Measurements from ENCODE around the gene RUBCN. TPM values are rescaled to one million over a fixed set of nuclear protein-coding genes. Genes with fewer than 3 reads are reported as not detected.

RUBCN gene
- total and polyA plus RNA-seq, 9 of the 15 experiments (the other 6 are each of a cell fraction or from before 2014, with no cell fraction given) = 8.4 to 24.0 (median 11.9) TPM

GRCh38 chr3:197722734-197723133, 14.0 kb downstream of the RUBCN start:
- no peaks in the 10 kb centered on the region for H3K9me1 ChIP-seq (ENCODE audit: control insufficient read depth, insufficient read depth, low read length)
- H2AFZ ChIP-seq (ENCODE audit: low read depth, low read length) = no peak overlapping the region
- H3K9me3 ChIP-seq (replicated peaks; ENCODE audit: control insufficient read depth, insufficient read depth, low read depth, low read length) = no peaks in the 10 kb centered on the region
- no peaks in the 10 kb centered on the region for H4K20me1 ChIP-seq (replicated peaks; ENCODE audit: control insufficient read depth, insufficient read depth, low read length)
- ChIA-PET POLR2A (interaction anchor here (2.6 kb wide), 1 partner anchor 11 kb away, joined by 8 read pairs; no protein-coding TSS in a partner anchor), CTCF (ENCODE audit: low intra/inter-chr PET ratio) (no interaction called here)
- 92% methylated on average over 2 of the region's 2 CpGs for WGBS (ENCODE audit: insufficient coverage, low coverage, missing lambda C conversion rate)
- DNase-seq (ENCODE audit: extremely low read depth in 1 of 4, low spot score in 3 of 4) (no peak), ATAC-seq (no peak), FAIRE-seq (no peak)
- H3K27me3 ChIP-seq (ENCODE audit: control insufficient read depth in 2 of 2, insufficient read depth in 2 of 2, low read length in 2 of 2) = no peaks in the 10 kb centered on the region
- H3K27ac ChIP-seq (ENCODE audit: extremely low read depth, low read depth, low read length) = no peak overlapping the region
- H3K36me3 ChIP-seq (ENCODE audit: control insufficient read depth, insufficient read depth, low read length) = peaks cover 5% of the 10 kb centered on the region; the same call in 1 of the 3 replicates
- H3K4me3 ChIP-seq = no peak overlapping the region
- intact Hi-C loops (cut with micrococcal nuclease) (no loop called here), in situ Hi-C loops (cut with MboI) (no loop called here)
- H3K9ac ChIP-seq (ENCODE audit: insufficient read depth in 1 of 2, low read depth in 2 of 2, low read length in 2 of 2) = no peak overlapping the region
- no TSS peak for BruUV-seq (replicated peaks)
- H3K4me1 ChIP-seq (replicated peaks in 1 of 2; ENCODE audit: control insufficient read depth in 2 of 2, insufficient read depth in 2 of 2, low read length in 2 of 2) = no peaks in the 10 kb centered on the region
- H3K4me2 ChIP-seq (ENCODE audit: insufficient read depth, low read length) = no peak overlapping the region
- 0 out of 3 replicates have a peak, but pooled peaks cover 11% of the 10 kb centered on the region for H3K79me2 ChIP-seq (ENCODE audit: control insufficient read depth, insufficient read depth, low read length)
- TF ChIP-seq SIRT6 (IDR thresholded peaks at IDR 0.05; ENCODE audit: low read depth, low read length) = no peak
- TF ChIP-seq ZNF354B (CRISPR knock-in tag; IDR thresholded peaks at IDR 0.05) = peak; percentile 95
- TF ChIP-seq ZKSCAN8 (CRISPR knock-in tag; IDR thresholded peaks at IDR 0.05) = no peak
- no peak for TF ChIP-seq ZBTB7A (IDR thresholded peaks at IDR 0.05; ENCODE audit: borderline replicate concordance, control insufficient read depth, low read depth, low read length)
- no peak for TF ChIP-seq ZC3H8 (IDR thresholded peaks at IDR 0.05)
- TF ChIP-seq YY1 (IDR thresholded peaks at IDR 0.05; ENCODE audit: borderline replicate concordance in 1 of 3, control insufficient read depth in 1 of 3, extremely low read depth in 1 of 3, insufficient read depth in 3 of 3, insufficient read length in 1 of 3, insufficient replicate concordance in 2 of 3, low read depth in 1 of 3, low read length in 2 of 3) = no peak
- TF ChIP-seq SMARCE1 (IDR thresholded peaks at IDR 0.05) = no peak
- no peak for TF ChIP-seq PTTG1 (tag; IDR thresholded peaks at IDR 0.05; ENCODE audit: low read depth)
- TF ChIP-seq NR3C1 (CRISPR knock-in tag; IDR thresholded peaks at IDR 0.05) = no peak
- TF ChIP-seq NR1H2 (CRISPR knock-in tag; IDR thresholded peaks at IDR 0.05) = no peak
- no peak for TF ChIP-seq RBM39 (optimal IDR thresholded peaks at IDR 0.05; ENCODE audit: low read depth, low read length)
- TF ChIP-seq EP400 (IDR thresholded peaks at IDR 0.05) = no peak
- TF ChIP-seq ZNF263 (CRISPR knock-in tag; IDR thresholded peaks at IDR 0.05; ENCODE audit: borderline replicate concordance) = no peak
- no peak for TF ChIP-seq TCF7 (IDR thresholded peaks at IDR 0.05; ENCODE audit: borderline replicate concordance)
- TF ChIP-seq FOXO4 (CRISPR knock-in tag; IDR thresholded peaks at IDR 0.05) = no peak
- TF ChIP-seq ZNF445 (CRISPR knock-in tag; IDR thresholded peaks at IDR 0.05; ENCODE audit: low read depth) = no peak
- TF ChIP-seq ZNF507 (tag; conservative IDR thresholded peaks at IDR 0.05) = peak; percentile 100
- no peak for TF ChIP-seq ZBTB8A (IDR thresholded peaks at IDR 0.05; ENCODE audit: partially characterized antibody)
- TF ChIP-seq RBM25 (IDR thresholded peaks at IDR 0.05; ENCODE audit: low read depth, low read length, severe bottlenecking) = peak; percentile 11
